HFF-Myc (cell line): ENCODE data around the gene PGAP6.
"Not testable (repeated sequence)": the region's sequence is repeated elsewhere in the genome, so short reads cannot be mapped to it uniquely, and the experiment has no call there.

Source experiments
- DNase-seq: peaks from one replicate; pipeline ENCODE4 v3.0.0-alpha.2; 2011; ENCODE audit warnings: low read depth; ENCODE audit errors: extremely low read depth
- H3K4me3 ChIP-seq: replicated peaks from 2 replicates; pipeline ENCODE4 v1.5.1; 2011; ENCODE audit warnings: low read depth, mild to moderate bottlenecking, control low read depth, low read length
- CTCF ChIP-seq: IDR thresholded peaks from 2 replicates; pipeline ENCODE4 v1.5.1; 2012; ENCODE audit warnings: mild to moderate bottlenecking, low read depth, low read length, control low read depth; ENCODE audit errors: missing control alignments

Gene PGAP6

DNA sequence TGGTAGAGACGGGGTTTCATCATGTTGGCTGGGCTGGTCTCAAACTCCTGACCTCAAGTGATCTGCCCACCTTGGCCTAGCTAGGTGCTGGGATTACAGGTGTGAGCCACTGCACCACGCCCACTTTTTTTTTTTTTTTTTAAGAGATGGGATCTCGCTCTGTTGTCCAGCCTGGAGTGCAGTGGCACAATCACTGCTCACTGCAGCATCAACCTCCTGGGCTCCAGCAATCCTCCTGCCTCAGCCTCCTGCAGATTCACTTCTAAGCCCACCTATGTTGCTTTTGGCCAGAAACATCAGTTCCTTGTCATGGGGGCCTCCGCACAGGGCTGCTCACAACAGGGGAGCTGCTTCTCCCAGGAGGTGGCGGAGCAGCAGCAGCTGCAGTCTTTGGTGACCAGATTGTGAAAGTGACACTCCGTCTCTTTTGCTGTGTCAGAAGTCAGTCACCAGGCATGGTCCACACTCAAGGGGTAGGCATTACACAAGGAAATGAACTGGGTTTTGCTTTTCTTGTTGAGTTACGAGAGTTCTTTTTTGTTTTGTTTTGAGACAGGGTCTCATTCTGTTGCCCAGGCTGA, 10.8 kb upstream of the PGAP6 start:
- no peak overlapping the region for H3K4me3 ChIP-seq
- no peak for TF ChIP-seq CTCF
- no peak for DNase-seq

GRCh38 chr16:391885-392335, 10.1 kb upstream of the PGAP6 start:
- DNase-seq: peak; percentile 65
- TF ChIP-seq CTCF: peak; percentile 94

GRCh38 chr16:389352-389751, 7.6 kb upstream of the PGAP6 start:
- no peak for TF ChIP-seq CTCF
- no peak overlapping the region for H3K4me3 ChIP-seq
- no peak for DNase-seq

More at GRCh38 chr16:391885-392335, 10.1 kb upstream of the PGAP6 start:
- H3K4me3 ChIP-seq: no peak overlapping the region

GRCh38 chr16:387761-388666, 6.2 kb upstream of the PGAP6 start:
- not testable (repeated sequence) for H3K4me3 ChIP-seq, DNase-seq

DNA sequence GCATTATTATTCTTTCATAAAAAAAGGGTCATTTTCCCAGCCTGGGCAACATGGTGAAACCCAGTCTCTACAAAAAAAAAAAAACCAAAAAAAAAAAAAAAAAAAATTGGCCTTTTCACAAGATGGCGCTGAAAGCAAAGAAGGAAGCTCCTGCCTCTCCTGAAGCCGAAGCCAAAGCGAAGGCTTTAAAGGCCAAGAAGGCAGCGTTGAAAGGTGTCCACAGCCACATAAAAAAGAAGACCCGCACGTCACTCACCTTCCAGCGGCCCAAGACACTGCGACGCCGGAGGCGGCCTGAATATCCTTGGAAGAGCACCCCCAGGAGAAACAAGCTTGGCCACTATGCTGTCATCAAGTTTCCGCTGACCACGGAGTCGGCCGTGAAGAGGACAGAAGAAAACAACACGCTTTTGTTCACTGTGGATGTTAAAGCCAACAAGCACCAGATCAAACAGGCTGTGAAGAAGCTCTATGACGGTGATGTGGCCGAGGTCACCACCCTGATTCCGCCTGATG, 4.9 kb upstream of the PGAP6 start:
- no peak overlapping the region for H3K4me3 ChIP-seq
- no peak for TF ChIP-seq CTCF
- DNase-seq: no peak

DNA sequence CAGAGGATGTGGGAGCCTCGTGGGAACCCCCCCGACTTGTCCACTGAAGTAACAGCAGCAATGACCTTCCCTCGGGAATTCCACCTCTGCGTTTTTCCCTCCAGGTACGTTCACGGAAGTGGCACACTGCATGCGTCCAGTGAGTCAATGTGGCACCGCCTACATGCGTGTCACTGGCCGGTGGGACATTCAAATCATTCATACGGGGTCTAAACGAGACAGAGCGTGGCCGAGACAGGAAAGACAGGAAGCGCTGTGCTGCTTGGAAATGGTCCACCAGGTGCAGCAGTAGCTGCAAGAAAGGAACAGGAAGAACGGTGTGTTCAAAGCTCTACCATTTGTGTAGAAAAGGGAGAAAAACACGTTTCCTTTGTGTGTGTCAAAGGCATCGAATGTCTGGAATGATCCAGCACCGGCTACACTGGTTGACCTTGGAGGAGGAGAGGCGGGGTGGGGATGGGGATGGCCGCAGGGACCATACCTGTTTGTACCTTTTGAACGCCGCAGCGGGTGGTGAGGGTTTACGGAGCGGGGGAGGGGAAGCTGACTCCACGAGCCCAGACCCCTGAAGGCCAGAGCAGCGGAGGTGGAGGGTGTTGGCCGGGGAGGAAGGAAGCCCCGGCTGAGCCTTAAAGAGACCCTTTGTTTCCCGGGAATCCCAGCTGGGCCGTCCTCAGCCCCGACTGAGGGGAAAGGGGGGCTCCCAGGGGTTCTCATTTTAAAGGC, 1.7 kb upstream of the PGAP6 start:
- TF ChIP-seq CTCF: no peak
- DNase-seq: no peak
- H3K4me3 ChIP-seq: no peak overlapping the region
